ENCODE measurements around the gene WDFY2.

- no peak for TF ChIP-seq CTCF (conservative IDR thresholded peaks at IDR 0.05 in 1 of 2, IDR thresholded peaks at IDR 0.05 in 1 of 2; ENCODE audit: extremely low read depth in 1 of 2, insufficient read depth in 1 of 2, low read depth in 1 of 2, low read length in 2 of 2)
- TF ChIP-seq EZH2 (IDR thresholded peaks at IDR 0.05; ENCODE audit: borderline replicate concordance, low read length) = no peak
Measured at GRCh38 chr13:51814071-51814470, 229.8 kb downstream of the WDFY2 start.

Data from mammary epithelial cell (primary cell).